Measurements from ENCODE around the gene PSMB11. TPM values are rescaled to one million over a fixed set of nuclear protein-coding genes. Genes with fewer than 3 reads are reported as not detected.

PSMB11 gene
- total RNA-seq, 1 experiment from 2014 or later = not detected

- Histone ChIP-seq H2BK20ac (ENCODE audit: low read depth, low read length, poor library complexity, severe bottlenecking) (no peak overlapping the region), H3K56ac (ENCODE audit: insufficient read length, low read depth, low read length) (no peak overlapping the region), H4K20me1 (ENCODE audit: control insufficient read depth, insufficient read depth, insufficient read length) (no peaks in the 10 kb centered on the region), H4K91ac (ENCODE audit: insufficient read length, low read depth, low read length) (no peak overlapping the region), H2BK120ac (ENCODE audit: low read depth, low read length, poor library complexity, severe bottlenecking) (no peak overlapping the region), H4K8ac (replicated peaks; ENCODE audit: insufficient read length, low read depth, low read length) (no peak overlapping the region), H3K27me3 (ENCODE audit: insufficient read depth, low read length) (no peaks in the 10 kb centered on the region), H3K4me1 (ENCODE audit: insufficient read depth, low read length) (peaks cover 5% of the 10 kb centered on the region; the same call in 1 of the 2 replicates), H2BK12ac (ENCODE audit: insufficient read length, low read depth, low read length) (no peak overlapping the region), H3K18ac (ENCODE audit: insufficient read length, low read depth, low read length) (no peak overlapping the region), H4K5ac (ENCODE audit: insufficient read length, low read depth, low read length) (no peak overlapping the region), H2BK5ac (ENCODE audit: insufficient read length, low read length) (no peak overlapping the region), H3K23ac (ENCODE audit: insufficient read length, low read depth, low read length) (no peak overlapping the region), H3K79me1 (ENCODE audit: insufficient read depth, low read depth, low read length, poor library complexity, severe bottlenecking) (no peaks in the 10 kb centered on the region), H3K4ac (ENCODE audit: low read depth, low read length) (no peak overlapping the region), H3K79me2 (ENCODE audit: insufficient read depth, low read length) (no peaks in the 10 kb centered on the region), H3K14ac (ENCODE audit: insufficient read depth, low read length) (no peak overlapping the region), H3K9me3 (ENCODE audit: control insufficient read depth, low read depth, low read length) (no peaks in the 10 kb centered on the region), H3T11ph (ENCODE audit: low read length) (no peak overlapping the region), H2AFZ (ENCODE audit: low read length) (no peak overlapping the region), H3K9ac (ENCODE audit: extremely low read depth, insufficient read length, low read length) (no peak overlapping the region), H2BK15ac (ENCODE audit: low read depth, low read length) (no peak overlapping the region), H3K23me2 (ENCODE audit: insufficient read length, low read depth, low read length, poor library complexity, severe bottlenecking) (no peaks in the 10 kb centered on the region), H3K4me2 (ENCODE audit: insufficient read depth, insufficient read length, low read length) (no peak overlapping the region), H3K27ac (ENCODE audit: insufficient read length, low read depth, low read length) (no peak overlapping the region), H2AK5ac (ENCODE audit: insufficient read length, low read length) (no peak overlapping the region)
- H3K27ac Mint-ChIP-seq = no peak overlapping the region; a peak in 2 of 7 replicates
- peaks cover 7 to 8% of the 10 kb centered on the region in 2 experiments for H3K4me1 Mint-ChIP-seq
- no CpG with 5 or more reads among the region's 9 CpGs for WGBS (ENCODE audit: extremely low coverage, insufficient read length, low lambda C conversion rate)
- H3K27me3 Mint-ChIP-seq (ENCODE audit: low read depth) = no peaks in the 10 kb centered on the region
- peaks cover 0 to 3% (median 0%) of the 10 kb centered on the region in 3 experiments; a peak in 1 of 7 replicates for H3K36me3 Mint-ChIP-seq (ENCODE audit: insufficient read depth in 1 of 3, low read depth in 3 of 3)
- no peak overlapping the region for H3K4me3 Mint-ChIP-seq
- TF ChIP-seq, protein P1, sequence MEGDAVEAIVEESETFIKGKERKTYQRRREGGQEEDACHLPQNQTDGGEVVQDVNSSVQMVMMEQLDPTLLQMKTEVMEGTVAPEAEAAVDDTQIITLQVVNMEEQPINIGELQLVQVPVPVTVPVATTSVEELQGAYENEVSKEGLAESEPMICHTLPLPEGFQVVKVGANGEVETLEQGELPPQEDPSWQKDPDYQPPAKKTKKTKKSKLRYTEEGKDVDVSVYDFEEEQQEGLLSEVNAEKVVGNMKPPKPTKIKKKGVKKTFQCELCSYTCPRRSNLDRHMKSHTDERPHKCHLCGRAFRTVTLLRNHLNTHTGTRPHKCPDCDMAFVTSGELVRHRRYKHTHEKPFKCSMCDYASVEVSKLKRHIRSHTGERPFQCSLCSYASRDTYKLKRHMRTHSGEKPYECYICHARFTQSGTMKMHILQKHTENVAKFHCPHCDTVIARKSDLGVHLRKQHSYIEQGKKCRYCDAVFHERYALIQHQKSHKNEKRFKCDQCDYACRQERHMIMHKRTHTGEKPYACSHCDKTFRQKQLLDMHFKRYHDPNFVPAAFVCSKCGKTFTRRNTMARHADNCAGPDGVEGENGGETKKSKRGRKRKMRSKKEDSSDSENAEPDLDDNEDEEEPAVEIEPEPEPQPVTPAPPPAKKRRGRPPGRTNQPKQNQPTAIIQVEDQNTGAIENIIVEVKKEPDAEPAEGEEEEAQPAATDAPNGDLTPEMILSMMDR (conservative IDR thresholded peaks at IDR 0.05) = no peak
- no peaks in the 10 kb centered on the region for H3K9me3 Mint-ChIP-seq
- DNase-seq = no peak
Measured at GRCh38 chr14:22995889-22996625, 46.0 kb upstream of the PSMB11 start.
